ENCODE measurements around the gene CTNNA3.

CTNNA3 gene

GRCh38 chr10:66463611-66464010, 1232.4 kb downstream of the CTNNA3 start:
- Histone ChIP-seq H3K27me3 (no peaks in the 10 kb centered on the region), H3K9me3 (no peaks in the 10 kb centered on the region), H3K4me3 (ENCODE audit: low read depth, low read length) (no peak overlapping the region), H3K36me3 (no peaks in the 10 kb centered on the region), H3K4me1 (no peaks in the 10 kb centered on the region)
- no peak for DNase-seq
- TF ChIP-seq CTCF (IDR thresholded peaks at IDR 0.05; ENCODE audit: low read depth, low read length): no peak

GRCh38 chr10:66457629-66458028, 1238.4 kb downstream of the CTNNA3 start:
- TF ChIP-seq CTCF (IDR thresholded peaks at IDR 0.05; ENCODE audit: low read depth, low read length): no peak
- H3K4me1 ChIP-seq: no peaks in the 10 kb centered on the region
- no peaks in the 10 kb centered on the region for H3K9me3 ChIP-seq
- no peak overlapping the region for H3K4me3 ChIP-seq (ENCODE audit: low read depth, low read length)
- H3K36me3 ChIP-seq: no peaks in the 10 kb centered on the region
- peak; percentile 18 for DNase-seq
- H3K27me3 ChIP-seq: no peaks in the 10 kb centered on the region

GRCh38 chr10:66455304-66455703, 1240.7 kb downstream of the CTNNA3 start:
- peak; percentile 5 for DNase-seq

GRCh38 chr10:66440568-66440967, 1255.4 kb downstream of the CTNNA3 start:
- Histone ChIP-seq H3K27me3 (no peaks in the 10 kb centered on the region), H3K36me3 (no peaks in the 10 kb centered on the region), H3K9me3 (no peaks in the 10 kb centered on the region), H3K4me1 (no peaks in the 10 kb centered on the region), H3K4me3 (ENCODE audit: low read depth, low read length) (no peak overlapping the region)
- DNase-seq: no peak
- TF ChIP-seq CTCF (IDR thresholded peaks at IDR 0.05; ENCODE audit: low read depth, low read length): no peak

More at GRCh38 chr10:66455304-66455703, 1240.7 kb downstream of the CTNNA3 start:
- Histone ChIP-seq H3K27me3 (no peaks in the 10 kb centered on the region), H3K4me1 (no peaks in the 10 kb centered on the region), H3K9me3 (no peaks in the 10 kb centered on the region), H3K4me3 (ENCODE audit: low read depth, low read length) (no peak overlapping the region), H3K36me3 (no peaks in the 10 kb centered on the region)
- peak; percentile 41 for TF ChIP-seq CTCF (IDR thresholded peaks at IDR 0.05; ENCODE audit: low read depth, low read length)

GRCh38 chr10:66414943-66415342, 1281.1 kb downstream of the CTNNA3 start:
- Histone ChIP-seq H3K4me3 (ENCODE audit: low read depth, low read length) (no peak overlapping the region), H3K4me1 (no peaks in the 10 kb centered on the region), H3K36me3 (no peaks in the 10 kb centered on the region), H3K27me3 (no peaks in the 10 kb centered on the region), H3K9me3 (no peaks in the 10 kb centered on the region)
- TF ChIP-seq CTCF (IDR thresholded peaks at IDR 0.05; ENCODE audit: low read depth, low read length): no peak
- DNase-seq: no peak

GRCh38 chr10:66405566-66405965, 1290.4 kb downstream of the CTNNA3 start:
- H3K27me3 ChIP-seq: no peaks in the 10 kb centered on the region

More at GRCh38 chr10:66405566-66405965, 1290.4 kb downstream of the CTNNA3 start:
- Histone ChIP-seq H3K4me3 (ENCODE audit: low read depth, low read length) (no peak overlapping the region), H3K36me3 (no peaks in the 10 kb centered on the region), H3K9me3 (no peaks in the 10 kb centered on the region), H3K4me1 (no peaks in the 10 kb centered on the region)
- DNase-seq: no peak
- TF ChIP-seq CTCF (IDR thresholded peaks at IDR 0.05; ENCODE audit: low read depth, low read length): no peak

Measured in BE2C (cell line).